Measurements from ENCODE around the gene GSTM5. TPM values are rescaled to one million over a fixed set of nuclear protein-coding genes. Genes with fewer than 3 reads are reported as not detected.

Gene GSTM5
- total and polyA plus RNA-seq, 2 of the 8 experiments (the other 6 are each of a cell fraction or from before 2014, with no cell fraction given): 0.24 to 0.89 TPM

DNA sequence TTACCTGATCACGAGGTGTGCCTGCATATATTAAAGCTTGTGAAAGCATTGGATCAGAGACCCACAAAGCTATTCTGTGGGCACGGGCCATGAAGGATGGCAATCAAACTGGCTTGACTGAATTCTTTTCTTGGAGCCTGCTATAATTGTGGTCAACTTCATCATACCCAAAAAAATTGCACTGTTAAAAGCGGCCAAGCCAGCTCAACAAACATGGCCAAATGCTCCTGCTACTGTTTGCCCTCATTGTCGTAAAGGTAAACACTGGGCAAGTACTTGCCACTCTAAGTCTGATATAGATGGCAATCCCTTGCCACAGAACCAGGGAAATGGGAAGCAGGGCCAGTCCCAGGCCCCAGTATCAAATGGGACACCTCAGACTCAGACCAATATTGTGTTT is 6.6 kb upstream of the GSTM5 start:
- no peak overlapping the region for H3K23ac ChIP-seq (ENCODE audit: insufficient read length)
- H4K5ac ChIP-seq (ENCODE audit: insufficient read length, low read depth, low read length): no peak overlapping the region
- H2BK20ac ChIP-seq (ENCODE audit: low read length): no peak overlapping the region
- H2BK12ac ChIP-seq (ENCODE audit: low read depth, low read length): no peak overlapping the region
- H3K23me2 ChIP-seq (ENCODE audit: low read depth, low read length): no peaks in the 10 kb centered on the region
- no peak overlapping the region for H2BK120ac ChIP-seq (replicated peaks; ENCODE audit: low read depth, low read length)
- CTCF ChIA-PET (ENCODE audit: partially characterized antibody): interaction anchor here (0.9 to 2.3 kb wide), 7 partner anchors 12 to 69 kb away, joined by 3 to 19 read pairs (median 5); partner anchors contain the start of gene GSTM2
- TF ChIP-seq SP1 (IDR thresholded peaks at IDR 0.05; ENCODE audit: low read depth, low read length) (no peak), POLR2A (IDR thresholded peaks at IDR 0.05; ENCODE audit: control extremely low read depth in 1 of 2, low read depth in 2 of 2, low read length in 2 of 2) (no peak), BCL11A (IDR thresholded peaks at IDR 0.05; ENCODE audit: low read depth in 2 of 2, low read length in 2 of 2) (no peak), SP4 (IDR thresholded peaks at IDR 0.05; ENCODE audit: low read length) (no peak), CTBP2 (IDR thresholded peaks at IDR 0.05; ENCODE audit: borderline replicate concordance, insufficient read depth, insufficient read length, low read length) (no peak), EP300 (IDR thresholded peaks at IDR 0.05; ENCODE audit: borderline replicate concordance in 1 of 2, low read depth in 2 of 2, low read length in 2 of 2) (no peak)
- TF ChIP-seq, protein P1, sequence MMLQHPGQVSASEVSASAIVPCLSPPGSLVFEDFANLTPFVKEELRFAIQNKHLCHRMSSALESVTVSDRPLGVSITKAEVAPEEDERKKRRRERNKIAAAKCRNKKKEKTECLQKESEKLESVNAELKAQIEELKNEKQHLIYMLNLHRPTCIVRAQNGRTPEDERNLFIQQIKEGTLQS (IDR thresholded peaks at IDR 0.05; ENCODE audit: insufficient read depth, low read depth, low read length): no peak
- H3K56ac ChIP-seq (replicated peaks; ENCODE audit: insufficient read length, low read depth, low read length): no peak overlapping the region
- 91% methylated on average over 4 of the region's 4 CpGs; no CpG with 5 or more reads in 1 of the 2 experiments for WGBS, 2 experiments (ENCODE audit: extremely low coverage in 1 of 2, insufficient coverage in 1 of 2, insufficient read length in 1 of 2, insufficient replicate concordance in 2 of 2, low coverage in 1 of 2, low lambda C conversion rate in 2 of 2, missing lambda C conversion rate in 1 of 2)
- no peak overlapping the region for H2BK15ac ChIP-seq (ENCODE audit: low read length)
- no peak overlapping the region for H2AK5ac ChIP-seq (ENCODE audit: low read depth, low read length)
- DNase-seq (ENCODE audit: low read depth in 1 of 2, low spot score in 2 of 2) (no peak), FAIRE-seq (no peak)
- H3K79me1 ChIP-seq (ENCODE audit: low read depth, low read length): no peaks in the 10 kb centered on the region
- no peaks in the 10 kb centered on the region for H3K79me2 ChIP-seq (ENCODE audit: control insufficient read depth in 1 of 2, insufficient read depth in 2 of 2, low read length in 2 of 2)
- H3K27ac ChIP-seq (ENCODE audit: low read depth, low read length): no peak overlapping the region
- no peak overlapping the region for H3K9ac ChIP-seq (replicated peaks in 1 of 4; ENCODE audit: extremely low read depth in 1 of 4, low read depth in 3 of 4, low read length in 3 of 4)
- POLR2A ChIA-PET (ENCODE audit: partially characterized antibody): no interaction called here
- no peaks in the 10 kb centered on the region for H3K4me1 ChIP-seq (replicated peaks in 1 of 4; ENCODE audit: control insufficient read depth in 3 of 4, insufficient read depth in 4 of 4, low read length in 3 of 4)
- H3K4me2 ChIP-seq (ENCODE audit: insufficient read depth in 1 of 2, low read depth in 2 of 2, low read length in 2 of 2): no peak overlapping the region
- no peak overlapping the region for H3K14ac ChIP-seq (ENCODE audit: insufficient read length)
- H3K27me3 ChIP-seq (replicated peaks in 1 of 4; ENCODE audit: control insufficient read depth in 3 of 4, extremely low read depth in 1 of 4, insufficient read depth in 3 of 4, low read length in 3 of 4): no peaks in the 10 kb centered on the region
- H3K36me3 ChIP-seq (ENCODE audit: control insufficient read depth in 2 of 4, insufficient read depth in 4 of 4, low read length in 3 of 4): no peaks in the 10 kb centered on the region; a peak in 1 of 8 replicates
- no peak overlapping the region for H3K18ac ChIP-seq (ENCODE audit: extremely low read depth, low read length)
- no peak overlapping the region for H2AFZ ChIP-seq (ENCODE audit: low read length)
- no peak overlapping the region for H4K91ac ChIP-seq (replicated peaks; ENCODE audit: insufficient read length, low read length)
- no peak overlapping the region for H3K4me3 ChIP-seq (ENCODE audit: extremely low read depth in 1 of 4, insufficient read depth in 2 of 4, low read depth in 3 of 4, low read length in 4 of 4)
- H4K20me1 ChIP-seq (replicated peaks in 1 of 2; ENCODE audit: control insufficient read depth in 1 of 2, insufficient read depth in 2 of 2, low read length in 2 of 2): no peaks in the 10 kb centered on the region
- no peak overlapping the region for H4K8ac ChIP-seq (ENCODE audit: extremely low read depth, insufficient read depth, low read length)
- no peak overlapping the region for H3K4ac ChIP-seq (replicated peaks; ENCODE audit: insufficient read length, low read depth, low read length)
- no peak overlapping the region for H2BK5ac ChIP-seq (ENCODE audit: low read depth, low read length)
- H3K9me3 ChIP-seq (ENCODE audit: insufficient read depth in 2 of 2, low read depth in 1 of 2, low read length in 1 of 2): peaks cover 6 to 11% of the 10 kb centered on the region in 2 experiments; a peak in 3 of 4 replicates

Data from H1 (cell line).